ENCODE results near the gene CRB2. TPM values are rescaled to one million over a fixed set of nuclear protein-coding genes. Genes with fewer than 3 reads are reported as not detected.

The CRB2 gene
- total RNA-seq, 1 experiment from 2014 or later, result 0.07 TPM

- Histone ChIP-seq H3K79me2 (ENCODE audit: insufficient read depth, low read length) (no peaks in the 10 kb centered on the region), H3K27ac (ENCODE audit: low read depth, low read length) (no peak overlapping the region), H2AFZ (ENCODE audit: low read depth, low read length, poor library complexity, severe bottlenecking) (no peak overlapping the region), H3K9ac (ENCODE audit: low read length) (no peak overlapping the region), H3K27me3 (ENCODE audit: insufficient read depth, low read length) (no peaks in the 10 kb centered on the region), H3K4me2 (ENCODE audit: low read length) (no peak overlapping the region), H3K9me3 (ENCODE audit: control insufficient read depth in 1 of 2, insufficient read depth in 1 of 2, low read depth in 1 of 2, low read length in 2 of 2) (no peaks in the 10 kb centered on the region), H3K36me3 (ENCODE audit: control insufficient read depth in 1 of 2, insufficient read depth in 2 of 2, low read length in 2 of 2) (no peaks in the 10 kb centered on the region), H3K4me3 (replicated peaks in 1 of 2; ENCODE audit: low read depth in 1 of 2, low read length in 2 of 2) (no peak overlapping the region), H3K9me2 (ENCODE audit: insufficient read depth) (no peaks in the 10 kb centered on the region), H4K20me1 (ENCODE audit: insufficient read depth) (no peaks in the 10 kb centered on the region), H3K4me1 (ENCODE audit: control insufficient read depth in 1 of 2, insufficient read depth in 2 of 2, low read length in 2 of 2) (peaks cover 0 to 10% of the 10 kb centered on the region in 2 experiments; a peak in 2 of 4 replicates)
- POLR2A ChIA-PET, result no interaction called here
- RAD21 ChIA-PET (ENCODE audit: low non-redundant PET in 1 of 2, low total read pairs in 2 of 2, uncharacterized antibody in 2 of 2, unreplicated experiment in 2 of 2), result no interaction called here
- ATAC-seq (no peak), DNase-seq (ENCODE audit: low read depth, low spot score) (no peak)
- intact Hi-C loops (cut with micrococcal nuclease), result no loop called here
- CTCF ChIA-PET, result no interaction called here
- no TSS peak for BruUV-seq (replicated peaks)
- no peak for TF ChIP-seq ZBTB33 (IDR thresholded peaks at IDR 0.05; ENCODE audit: extremely low read depth, insufficient replicate concordance, low read length)
These were observed 46.4 kb upstream of the CRB2 start for GRCh38 chr9:123309611-123310010.

GRCh38 chr9:123310551-123311249, 45.3 kb upstream of the CRB2 start:
- ChIA-PET POLR2A (no interaction called here), CTCF (no interaction called here), RAD21 (ENCODE audit: low non-redundant PET in 1 of 2, low total read pairs in 2 of 2, uncharacterized antibody in 2 of 2, unreplicated experiment in 2 of 2) (no interaction called here)
- Histone ChIP-seq H3K27me3 (ENCODE audit: insufficient read depth, low read length) (no peaks in the 10 kb centered on the region), H3K79me2 (ENCODE audit: insufficient read depth, low read length) (no peaks in the 10 kb centered on the region), H3K4me2 (ENCODE audit: low read length) (no peak overlapping the region), H3K9me3 (ENCODE audit: control insufficient read depth in 1 of 2, insufficient read depth in 1 of 2, low read depth in 1 of 2, low read length in 2 of 2) (no peaks in the 10 kb centered on the region), H3K9ac (ENCODE audit: low read length) (no peak overlapping the region), H3K4me3 (replicated peaks in 1 of 2; ENCODE audit: low read depth in 1 of 2, low read length in 2 of 2) (no peak overlapping the region), H3K9me2 (ENCODE audit: insufficient read depth) (no peaks in the 10 kb centered on the region), H4K20me1 (ENCODE audit: insufficient read depth) (no peaks in the 10 kb centered on the region), H3K4me1 (ENCODE audit: control insufficient read depth in 1 of 2, insufficient read depth in 2 of 2, low read length in 2 of 2) (peaks cover 0 to 15% of the 10 kb centered on the region in 2 experiments; a peak in 2 of 4 replicates), H3K36me3 (ENCODE audit: control insufficient read depth in 1 of 2, insufficient read depth in 2 of 2, low read length in 2 of 2) (no peaks in the 10 kb centered on the region), H2AFZ (ENCODE audit: low read depth, low read length, poor library complexity, severe bottlenecking) (no peak overlapping the region), H3K27ac (ENCODE audit: low read depth, low read length) (no peak overlapping the region)
- DNase-seq (ENCODE audit: low read depth, low spot score) (no peak), ATAC-seq (no peak)
- no TSS peak for BruUV-seq (replicated peaks)
- intact Hi-C loops (cut with micrococcal nuclease), result no loop called here
- TF ChIP-seq SP1 (IDR thresholded peaks at IDR 0.05; ENCODE audit: low read depth) (no peak), CBX3 (IDR thresholded peaks at IDR 0.05; ENCODE audit: low read depth) (no peak), TCF7L2 (IDR thresholded peaks at IDR 0.05; ENCODE audit: borderline replicate concordance, extremely low read depth, insufficient read depth, insufficient read length) (no peak), CTCF (IDR thresholded peaks at IDR 0.05 in 2 of 3, conservative IDR thresholded peaks at IDR 0.05 in 1 of 3; ENCODE audit: borderline replicate concordance in 1 of 3, insufficient read depth in 1 of 3, low read depth in 2 of 3, low read length in 2 of 3) (no peak), SIN3A (IDR thresholded peaks at IDR 0.05; ENCODE audit: low read depth) (no peak), REST (IDR thresholded peaks at IDR 0.05; ENCODE audit: low read depth) (no peak), CEBPB (IDR thresholded peaks at IDR 0.05; ENCODE audit: low read depth) (no peak), EZH2 (IDR thresholded peaks at IDR 0.05) (no peak), ZNF274 (IDR thresholded peaks at IDR 0.05; ENCODE audit: low read depth, low read length) (no peak), MAX (IDR thresholded peaks at IDR 0.05) (no peak), JUND (IDR thresholded peaks at IDR 0.05) (no peak)
